ENCODE results near the gene TRAF3.

Gene TRAF3

DNA sequence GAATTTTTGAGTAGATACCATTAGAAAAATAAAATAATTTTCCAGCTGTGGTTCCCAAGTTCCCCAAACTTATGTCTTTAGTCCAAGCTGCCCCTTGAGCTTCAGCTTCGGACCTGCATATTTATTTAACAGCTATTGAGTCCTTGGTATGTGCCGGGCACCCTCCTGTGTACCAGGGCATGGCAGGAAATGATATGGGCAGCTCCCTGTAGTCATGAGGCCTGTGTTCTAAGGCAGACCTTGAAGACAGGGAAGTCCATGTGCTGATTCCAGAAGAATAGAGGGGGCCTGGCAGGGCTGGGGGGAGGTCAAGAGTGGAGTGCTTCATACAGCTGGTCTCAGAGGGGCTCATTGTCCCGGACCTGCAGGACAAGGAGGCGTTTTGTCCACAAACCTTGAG, 29.2 kb downstream of the TRAF3 start:
- Histone ChIP-seq H3K36me3 (ENCODE audit: control insufficient read depth in 1 of 2, insufficient read depth in 2 of 2, low read length in 2 of 2) (no peaks in the 10 kb centered on the region), H3K27ac (ENCODE audit: low read depth, low read length) (no peak overlapping the region), H3K4me1 (ENCODE audit: control insufficient read depth in 1 of 2, insufficient read depth in 2 of 2, low read length in 2 of 2) (peaks cover 15 to 18% of the 10 kb centered on the region in 2 donors), H3K9me3 (ENCODE audit: control insufficient read depth in 1 of 2, low read length in 2 of 2) (no peaks in the 10 kb centered on the region), H3K9ac (ENCODE audit: low read depth in 1 of 2, low read length in 2 of 2) (peak overlapping the region in 1 of 2 donors; percentile 1), H3K4me3 (ENCODE audit: low read depth in 1 of 2, low read length in 2 of 2) (no peak overlapping the region), H3K27me3 (ENCODE audit: control insufficient read depth in 1 of 2, insufficient read depth in 2 of 2, low read length in 2 of 2) (no peaks in the 10 kb centered on the region)

GRCh38 chr14:102807013-102807406, 29.8 kb downstream of the TRAF3 start:
- Histone ChIP-seq H3K27ac (ENCODE audit: low read depth, low read length) (no peak overlapping the region), H3K4me1 (ENCODE audit: control insufficient read depth in 1 of 2, insufficient read depth in 2 of 2, low read length in 2 of 2) (peaks cover 15 to 18% of the 10 kb centered on the region in 2 donors), H3K9me3 (ENCODE audit: control insufficient read depth in 1 of 2, low read length in 2 of 2) (no peaks in the 10 kb centered on the region), H3K4me3 (ENCODE audit: low read depth in 1 of 2, low read length in 2 of 2) (no peak overlapping the region), H3K36me3 (ENCODE audit: control insufficient read depth in 1 of 2, insufficient read depth in 2 of 2, low read length in 2 of 2) (no peaks in the 10 kb centered on the region), H3K27me3 (ENCODE audit: control insufficient read depth in 1 of 2, insufficient read depth in 2 of 2, low read length in 2 of 2) (no peaks in the 10 kb centered on the region), H3K9ac (ENCODE audit: low read depth in 1 of 2, low read length in 2 of 2) (peak overlapping the region in 1 of 2 donors; percentile 1)

DNA sequence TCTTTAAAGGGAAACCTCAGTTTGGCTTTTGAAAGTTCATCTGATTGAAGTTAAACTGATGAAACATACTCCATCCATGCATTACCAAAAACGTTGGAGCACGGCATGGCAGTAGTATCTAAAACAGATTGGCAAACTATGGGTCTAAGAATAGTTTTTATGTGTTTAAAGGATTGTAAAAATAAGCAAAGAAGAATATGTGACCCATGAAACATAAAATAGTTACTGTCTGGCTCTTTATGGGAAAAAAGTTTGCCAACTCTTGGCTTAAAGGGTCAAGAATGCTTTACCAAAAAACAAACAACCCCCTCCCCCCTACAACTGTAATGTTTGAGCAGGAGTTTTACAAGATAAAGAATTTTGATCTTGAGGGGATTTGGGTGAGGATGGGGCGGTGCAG, 32.6 kb downstream of the TRAF3 start:
- no peaks in the 10 kb centered on the region for H3K9me3 ChIP-seq (ENCODE audit: control insufficient read depth in 1 of 2, low read length in 2 of 2)
- H3K27me3 ChIP-seq (ENCODE audit: control insufficient read depth in 1 of 2, insufficient read depth in 2 of 2, low read length in 2 of 2) = no peaks in the 10 kb centered on the region
- no peak overlapping the region for H3K9ac ChIP-seq (ENCODE audit: low read depth in 1 of 2, low read length in 2 of 2)
- no peaks in the 10 kb centered on the region for H3K36me3 ChIP-seq (ENCODE audit: control insufficient read depth in 1 of 2, insufficient read depth in 2 of 2, low read length in 2 of 2)
- H3K4me1 ChIP-seq (ENCODE audit: control insufficient read depth in 1 of 2, insufficient read depth in 2 of 2, low read length in 2 of 2) = peaks cover 15 to 18% of the 10 kb centered on the region in 2 donors
- no peak overlapping the region for H3K27ac ChIP-seq (ENCODE audit: low read depth, low read length)
- H3K4me3 ChIP-seq (ENCODE audit: low read depth in 1 of 2, low read length in 2 of 2) = no peak overlapping the region

DNA sequence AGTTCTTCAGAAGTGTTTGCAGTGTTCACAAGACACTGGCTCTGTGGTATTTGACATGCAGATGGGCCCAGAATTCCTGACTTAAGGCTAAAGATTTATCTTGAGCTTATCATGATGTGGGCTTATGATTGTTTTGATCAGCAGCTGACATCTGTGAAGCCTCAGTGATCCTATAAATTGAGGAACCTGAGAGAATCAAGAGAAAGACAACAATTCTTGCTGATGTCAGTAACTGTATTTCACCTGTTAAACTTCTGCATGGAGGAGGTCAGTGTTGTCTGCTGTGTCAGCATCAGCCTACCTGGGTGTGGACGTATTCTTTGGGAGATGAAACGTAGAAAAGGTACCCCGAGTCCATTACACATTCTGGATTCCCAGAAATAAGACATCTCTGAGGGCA, 33.3 kb downstream of the TRAF3 start:
- no peak overlapping the region for H3K27ac ChIP-seq (ENCODE audit: low read depth, low read length)
- no peak overlapping the region for H3K9ac ChIP-seq (ENCODE audit: low read depth in 1 of 2, low read length in 2 of 2)

GRCh38 chr14:102811254-102811963, 34.2 kb downstream of the TRAF3 start:
- Histone ChIP-seq H3K9me3 (ENCODE audit: control insufficient read depth in 1 of 2, low read length in 2 of 2) (no peaks in the 10 kb centered on the region), H3K9ac (ENCODE audit: low read depth in 1 of 2, low read length in 2 of 2) (no peak overlapping the region), H3K36me3 (ENCODE audit: control insufficient read depth in 1 of 2, insufficient read depth in 2 of 2, low read length in 2 of 2) (no peaks in the 10 kb centered on the region), H3K27ac (ENCODE audit: low read depth, low read length) (no peak overlapping the region), H3K4me1 (ENCODE audit: control insufficient read depth in 1 of 2, insufficient read depth in 2 of 2, low read length in 2 of 2) (peaks cover 14 to 16% of the 10 kb centered on the region in 2 donors), H3K4me3 (ENCODE audit: low read depth in 1 of 2, low read length in 2 of 2) (no peak overlapping the region), H3K27me3 (ENCODE audit: control insufficient read depth in 1 of 2, insufficient read depth in 2 of 2, low read length in 2 of 2) (no peaks in the 10 kb centered on the region)

More for the DNA sequence above, 33.3 kb downstream of the TRAF3 start:
- Histone ChIP-seq H3K4me1 (ENCODE audit: control insufficient read depth in 1 of 2, insufficient read depth in 2 of 2, low read length in 2 of 2) (peaks cover 15 to 18% of the 10 kb centered on the region in 2 donors), H3K4me3 (ENCODE audit: low read depth in 1 of 2, low read length in 2 of 2) (no peak overlapping the region), H3K27me3 (ENCODE audit: control insufficient read depth in 1 of 2, insufficient read depth in 2 of 2, low read length in 2 of 2) (no peaks in the 10 kb centered on the region), H3K36me3 (ENCODE audit: control insufficient read depth in 1 of 2, insufficient read depth in 2 of 2, low read length in 2 of 2) (no peaks in the 10 kb centered on the region), H3K9me3 (ENCODE audit: control insufficient read depth in 1 of 2, low read length in 2 of 2) (no peaks in the 10 kb centered on the region)

- H3K9ac ChIP-seq (ENCODE audit: low read depth in 1 of 2, low read length in 2 of 2) = no peak overlapping the region
- H3K9me3 ChIP-seq (ENCODE audit: control insufficient read depth in 1 of 2, low read length in 2 of 2) = no peaks in the 10 kb centered on the region
- H3K36me3 ChIP-seq (ENCODE audit: control insufficient read depth in 1 of 2, insufficient read depth in 2 of 2, low read length in 2 of 2) = no peaks in the 10 kb centered on the region
- H3K27ac ChIP-seq (ENCODE audit: low read depth, low read length) = no peak overlapping the region
- no peaks in the 10 kb centered on the region for H3K27me3 ChIP-seq (ENCODE audit: control insufficient read depth in 1 of 2, insufficient read depth in 2 of 2, low read length in 2 of 2)
- H3K4me1 ChIP-seq (ENCODE audit: control insufficient read depth in 1 of 2, insufficient read depth in 2 of 2, low read length in 2 of 2) = peaks cover 10 to 12% of the 10 kb centered on the region in 2 donors
- no peak overlapping the region for H3K4me3 ChIP-seq (ENCODE audit: low read depth in 1 of 2, low read length in 2 of 2)
Measured at GRCh38 chr14:102811971-102812370, 34.7 kb downstream of the TRAF3 start.

GRCh38 chr14:102813691-102814090, 36.4 kb downstream of the TRAF3 start:
- no peaks in the 10 kb centered on the region for H3K9me3 ChIP-seq (ENCODE audit: control insufficient read depth in 1 of 2, low read length in 2 of 2)
- H3K4me1 ChIP-seq (ENCODE audit: control insufficient read depth in 1 of 2, insufficient read depth in 2 of 2, low read length in 2 of 2) = peaks cover 12 to 17% of the 10 kb centered on the region in 2 donors
- H3K9ac ChIP-seq (ENCODE audit: low read depth in 1 of 2, low read length in 2 of 2) = no peak overlapping the region
- H3K27me3 ChIP-seq (ENCODE audit: control insufficient read depth in 1 of 2, insufficient read depth in 2 of 2, low read length in 2 of 2) = no peaks in the 10 kb centered on the region
- no peak overlapping the region for H3K27ac ChIP-seq (ENCODE audit: low read depth, low read length)
- H3K4me3 ChIP-seq (ENCODE audit: low read depth in 1 of 2, low read length in 2 of 2) = no peak overlapping the region
- H3K36me3 ChIP-seq (ENCODE audit: control insufficient read depth in 1 of 2, insufficient read depth in 2 of 2, low read length in 2 of 2) = no peaks in the 10 kb centered on the region

DNA sequence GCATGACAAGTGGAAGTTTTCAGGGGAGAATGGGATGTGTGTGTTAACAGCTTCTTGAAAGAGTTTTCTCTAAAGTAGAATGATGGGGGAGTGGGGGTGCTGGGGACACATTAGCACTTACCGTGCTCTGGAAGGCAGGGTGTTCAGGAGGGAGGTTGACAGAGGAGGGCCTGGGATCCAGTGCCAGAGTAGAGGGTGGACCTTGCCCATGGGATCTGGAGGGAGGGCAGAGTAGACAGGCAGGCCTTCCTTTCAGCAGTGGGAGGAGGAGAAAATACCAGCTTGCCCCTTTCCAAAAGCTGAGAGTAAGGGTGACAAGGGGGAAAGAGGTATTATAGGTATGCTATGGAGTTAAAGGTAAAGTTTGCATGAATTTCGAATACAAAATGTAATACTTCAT, 40.1 kb downstream of the TRAF3 start:
- H3K27ac ChIP-seq (ENCODE audit: low read depth, low read length) = no peak overlapping the region
- H3K9me3 ChIP-seq (ENCODE audit: control insufficient read depth in 1 of 2, low read length in 2 of 2) = no peaks in the 10 kb centered on the region
- no peak overlapping the region for H3K9ac ChIP-seq (ENCODE audit: low read depth in 1 of 2, low read length in 2 of 2)

GRCh38 chr14:102817942-102818940, 41.0 kb downstream of the TRAF3 start:
- Histone ChIP-seq H3K27ac (ENCODE audit: low read depth, low read length) (no peak overlapping the region), H3K27me3 (ENCODE audit: control insufficient read depth in 1 of 2, insufficient read depth in 2 of 2, low read length in 2 of 2) (no peaks in the 10 kb centered on the region), H3K36me3 (ENCODE audit: control insufficient read depth in 1 of 2, insufficient read depth in 2 of 2, low read length in 2 of 2) (no peaks in the 10 kb centered on the region), H3K4me1 (ENCODE audit: control insufficient read depth in 1 of 2, insufficient read depth in 2 of 2, low read length in 2 of 2) (peaks cover 25 to 27% of the 10 kb centered on the region in 2 donors), H3K4me3 (ENCODE audit: low read depth in 1 of 2, low read length in 2 of 2) (no peak overlapping the region), H3K9ac (ENCODE audit: low read depth in 1 of 2, low read length in 2 of 2) (no peak overlapping the region), H3K9me3 (ENCODE audit: control insufficient read depth in 1 of 2, low read length in 2 of 2) (no peaks in the 10 kb centered on the region)

More for the DNA sequence above, 40.1 kb downstream of the TRAF3 start:
- peaks cover 25 to 27% of the 10 kb centered on the region in 2 donors for H3K4me1 ChIP-seq (ENCODE audit: control insufficient read depth in 1 of 2, insufficient read depth in 2 of 2, low read length in 2 of 2)
- H3K4me3 ChIP-seq (ENCODE audit: low read depth in 1 of 2, low read length in 2 of 2) = no peak overlapping the region
- no peaks in the 10 kb centered on the region for H3K36me3 ChIP-seq (ENCODE audit: control insufficient read depth in 1 of 2, insufficient read depth in 2 of 2, low read length in 2 of 2)
- no peaks in the 10 kb centered on the region for H3K27me3 ChIP-seq (ENCODE audit: control insufficient read depth in 1 of 2, insufficient read depth in 2 of 2, low read length in 2 of 2)

DNA sequence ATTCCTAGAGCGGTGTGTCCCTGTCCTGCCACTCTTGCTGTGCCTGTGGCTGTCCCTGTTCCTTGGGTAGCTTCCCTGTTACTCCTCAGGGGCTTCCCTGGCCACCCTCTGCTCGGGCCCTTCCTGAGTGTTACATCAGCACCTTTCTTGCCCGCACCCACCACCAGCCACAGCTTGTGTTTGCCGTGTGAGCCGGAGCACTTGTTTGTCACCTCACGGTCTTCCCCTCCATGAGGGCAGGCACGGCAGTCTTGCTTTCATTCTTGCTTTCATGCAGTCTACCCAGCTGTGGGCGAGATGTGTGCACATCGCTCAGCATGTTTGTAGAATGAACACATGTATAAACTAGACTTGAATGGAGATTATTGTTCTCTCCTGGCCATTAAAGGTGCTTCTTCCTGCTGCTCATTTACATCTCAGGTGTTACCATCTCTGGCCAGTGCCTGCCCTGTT, 42.0 kb downstream of the TRAF3 start:
- Histone ChIP-seq H3K4me3 (ENCODE audit: low read depth in 1 of 2, low read length in 2 of 2) (peak overlapping the region; percentile 54 to 59), H3K27ac (ENCODE audit: low read depth, low read length) (no peak overlapping the region), H3K27me3 (ENCODE audit: control insufficient read depth in 1 of 2, insufficient read depth in 2 of 2, low read length in 2 of 2) (no peaks in the 10 kb centered on the region), H3K4me1 (ENCODE audit: control insufficient read depth in 1 of 2, insufficient read depth in 2 of 2, low read length in 2 of 2) (peaks cover 25 to 27% of the 10 kb centered on the region in 2 donors), H3K9me3 (ENCODE audit: control insufficient read depth in 1 of 2, low read length in 2 of 2) (no peaks in the 10 kb centered on the region), H3K36me3 (ENCODE audit: control insufficient read depth in 1 of 2, insufficient read depth in 2 of 2, low read length in 2 of 2) (no peaks in the 10 kb centered on the region), H3K9ac (ENCODE audit: low read depth in 1 of 2, low read length in 2 of 2) (peak overlapping the region; percentile 44 to 58)

All from duodenal mucosa (tissue), 2 donors.